ENCODE measurements around the gene AMER3. TPM values are rescaled to one million over a fixed set of nuclear protein-coding genes. Genes with fewer than 3 reads are reported as not detected.
A peak's percentile ranks its signal among the peaks of the same experiment; 100 is the strongest.

AMER3 gene
- polyA plus RNA-seq, 1 donor from 2014 or later: 19.2 TPM

DNA sequence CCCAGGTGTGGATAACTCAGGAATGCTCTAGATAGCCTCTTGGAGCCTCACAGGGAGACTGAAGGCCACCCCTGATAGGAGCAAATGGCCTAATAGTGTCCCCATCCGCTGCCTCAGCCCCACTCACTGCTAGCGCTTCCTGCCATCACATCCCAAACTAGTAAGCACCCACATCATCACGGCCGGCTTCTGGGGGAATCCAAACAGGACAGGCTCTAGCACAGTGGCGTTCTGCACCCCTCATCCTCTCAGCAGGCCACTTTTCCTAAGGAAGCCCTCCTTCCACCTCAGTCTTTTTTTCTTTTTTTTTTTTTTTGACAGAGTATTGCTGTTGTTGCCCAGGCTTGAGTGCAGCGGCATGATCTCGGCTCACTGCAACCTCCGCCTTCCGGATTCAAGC is 6.3 kb upstream of the AMER3 start (continued):
- TF ChIP-seq POLR2AphosphoS5 (IDR thresholded peaks at IDR 0.05): no peak
- TF ChIP-seq MXI1 (conservative IDR thresholded peaks at IDR 0.05; ENCODE audit: poor library complexity, severe bottlenecking): no peak
- no peak for TF ChIP-seq SMC3 (conservative IDR thresholded peaks at IDR 0.05; ENCODE audit: poor library complexity)

- Histone ChIP-seq H2AFZ (ENCODE audit: low read depth, low read length) (no peak overlapping the region), H3K79me2 (replicated peaks; ENCODE audit: insufficient read depth, low read length) (no peaks in the 10 kb centered on the region), H3K9ac (ENCODE audit: low read length) (no peak overlapping the region), H3K36me3 (ENCODE audit: insufficient read depth, low read length) (no peaks in the 10 kb centered on the region), H3K9me3 (ENCODE audit: low read length) (no peaks in the 10 kb centered on the region), H4K20me1 (ENCODE audit: insufficient read depth) (no peaks in the 10 kb centered on the region), H3K27me3 (ENCODE audit: insufficient read depth, low read depth, low read length) (peaks cover 3% of the 10 kb centered on the region), H3K4me3 (ENCODE audit: low read length) (no peak overlapping the region), H3K4me2 (ENCODE audit: low read length) (no peak overlapping the region), H3F3A (ENCODE audit: insufficient read depth, low read length, poor library complexity, severe bottlenecking) (no peaks in the 10 kb centered on the region), H3K27ac (ENCODE audit: low read length) (no peak overlapping the region), H3K9me2 (ENCODE audit: insufficient read depth, low read length) (no peaks in the 10 kb centered on the region)
- no peak for TF ChIP-seq POLR2AphosphoS5 (IDR thresholded peaks at IDR 0.05)
Measured at GRCh38 chr2:130749641-130750040, 5.7 kb upstream of the AMER3 start.

DNA sequence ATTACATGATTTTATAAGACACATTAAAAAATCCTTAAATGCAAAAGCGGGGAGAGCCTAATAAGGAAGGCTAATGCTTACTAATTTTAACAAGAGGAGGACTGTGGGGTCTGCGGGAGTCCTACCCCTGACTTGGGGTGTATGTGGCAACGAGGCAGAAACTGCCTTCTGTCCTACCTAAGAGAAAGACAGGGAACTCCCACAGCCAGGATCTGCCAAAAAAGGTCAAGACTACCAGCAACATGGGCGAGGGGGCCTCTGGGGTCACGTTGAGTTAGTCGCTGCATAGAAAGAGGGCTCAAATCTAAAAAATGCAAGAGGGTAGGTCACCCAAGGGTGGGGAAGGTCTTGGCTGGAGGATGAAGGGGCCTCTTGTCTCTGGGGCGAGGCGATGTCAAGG is 529 bp upstream of the AMER3 start:
- Histone ChIP-seq H3K79me2 (replicated peaks; ENCODE audit: insufficient read depth, low read length) (peaks cover 27% of the 10 kb centered on the region), H3K36me3 (ENCODE audit: insufficient read depth, low read length) (no peaks in the 10 kb centered on the region), H3K4me2 (ENCODE audit: low read length) (no peak overlapping the region), H3K27me3 (ENCODE audit: insufficient read depth, low read depth, low read length) (peaks cover 8% of the 10 kb centered on the region), H3K4me3 (ENCODE audit: low read length) (peak overlapping the region; percentile 72), H3K27ac (ENCODE audit: low read length) (peak overlapping the region; percentile 80), H3F3A (ENCODE audit: insufficient read depth, low read length, poor library complexity, severe bottlenecking) (no peaks in the 10 kb centered on the region), H3K9me3 (ENCODE audit: low read length) (no peaks in the 10 kb centered on the region), H3K9me2 (ENCODE audit: insufficient read depth, low read length) (no peaks in the 10 kb centered on the region), H2AFZ (ENCODE audit: low read depth, low read length) (peak overlapping the region; percentile 85), H3K9ac (ENCODE audit: low read length) (peak overlapping the region; percentile 99), H4K20me1 (ENCODE audit: insufficient read depth) (no peaks in the 10 kb centered on the region)
- no peak for TF ChIP-seq RAD21 (conservative IDR thresholded peaks at IDR 0.05)
- TF ChIP-seq EZH2 (IDR thresholded peaks at IDR 0.05; ENCODE audit: borderline replicate concordance, insufficient read depth, low read length, poor library complexity, severe bottlenecking): no peak
- no peak for TF ChIP-seq EP300 (conservative IDR thresholded peaks at IDR 0.05; ENCODE audit: poor library complexity, severe bottlenecking)
- TF ChIP-seq MXI1 (conservative IDR thresholded peaks at IDR 0.05; ENCODE audit: poor library complexity, severe bottlenecking): no peak
- TF ChIP-seq, protein P1, sequence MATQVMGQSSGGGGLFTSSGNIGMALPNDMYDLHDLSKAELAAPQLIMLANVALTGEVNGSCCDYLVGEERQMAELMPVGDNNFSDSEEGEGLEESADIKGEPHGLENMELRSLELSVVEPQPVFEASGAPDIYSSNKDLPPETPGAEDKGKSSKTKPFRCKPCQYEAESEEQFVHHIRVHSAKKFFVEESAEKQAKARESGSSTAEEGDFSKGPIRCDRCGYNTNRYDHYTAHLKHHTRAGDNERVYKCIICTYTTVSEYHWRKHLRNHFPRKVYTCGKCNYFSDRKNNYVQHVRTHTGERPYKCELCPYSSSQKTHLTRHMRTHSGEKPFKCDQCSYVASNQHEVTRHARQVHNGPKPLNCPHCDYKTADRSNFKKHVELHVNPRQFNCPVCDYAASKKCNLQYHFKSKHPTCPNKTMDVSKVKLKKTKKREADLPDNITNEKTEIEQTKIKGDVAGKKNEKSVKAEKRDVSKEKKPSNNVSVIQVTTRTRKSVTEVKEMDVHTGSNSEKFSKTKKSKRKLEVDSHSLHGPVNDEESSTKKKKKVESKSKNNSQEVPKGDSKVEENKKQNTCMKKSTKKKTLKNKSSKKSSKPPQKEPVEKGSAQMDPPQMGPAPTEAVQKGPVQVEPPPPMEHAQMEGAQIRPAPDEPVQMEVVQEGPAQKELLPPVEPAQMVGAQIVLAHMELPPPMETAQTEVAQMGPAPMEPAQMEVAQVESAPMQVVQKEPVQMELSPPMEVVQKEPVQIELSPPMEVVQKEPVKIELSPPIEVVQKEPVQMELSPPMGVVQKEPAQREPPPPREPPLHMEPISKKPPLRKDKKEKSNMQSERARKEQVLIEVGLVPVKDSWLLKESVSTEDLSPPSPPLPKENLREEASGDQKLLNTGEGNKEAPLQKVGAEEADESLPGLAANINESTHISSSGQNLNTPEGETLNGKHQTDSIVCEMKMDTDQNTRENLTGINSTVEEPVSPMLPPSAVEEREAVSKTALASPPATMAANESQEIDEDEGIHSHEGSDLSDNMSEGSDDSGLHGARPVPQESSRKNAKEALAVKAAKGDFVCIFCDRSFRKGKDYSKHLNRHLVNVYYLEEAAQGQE (IDR thresholded peaks at IDR 0.05; ENCODE audit: borderline replicate concordance): no peak
- TF ChIP-seq, protein P2, sequence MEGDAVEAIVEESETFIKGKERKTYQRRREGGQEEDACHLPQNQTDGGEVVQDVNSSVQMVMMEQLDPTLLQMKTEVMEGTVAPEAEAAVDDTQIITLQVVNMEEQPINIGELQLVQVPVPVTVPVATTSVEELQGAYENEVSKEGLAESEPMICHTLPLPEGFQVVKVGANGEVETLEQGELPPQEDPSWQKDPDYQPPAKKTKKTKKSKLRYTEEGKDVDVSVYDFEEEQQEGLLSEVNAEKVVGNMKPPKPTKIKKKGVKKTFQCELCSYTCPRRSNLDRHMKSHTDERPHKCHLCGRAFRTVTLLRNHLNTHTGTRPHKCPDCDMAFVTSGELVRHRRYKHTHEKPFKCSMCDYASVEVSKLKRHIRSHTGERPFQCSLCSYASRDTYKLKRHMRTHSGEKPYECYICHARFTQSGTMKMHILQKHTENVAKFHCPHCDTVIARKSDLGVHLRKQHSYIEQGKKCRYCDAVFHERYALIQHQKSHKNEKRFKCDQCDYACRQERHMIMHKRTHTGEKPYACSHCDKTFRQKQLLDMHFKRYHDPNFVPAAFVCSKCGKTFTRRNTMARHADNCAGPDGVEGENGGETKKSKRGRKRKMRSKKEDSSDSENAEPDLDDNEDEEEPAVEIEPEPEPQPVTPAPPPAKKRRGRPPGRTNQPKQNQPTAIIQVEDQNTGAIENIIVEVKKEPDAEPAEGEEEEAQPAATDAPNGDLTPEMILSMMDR (IDR thresholded peaks at IDR 0.05; ENCODE audit: poor library complexity, severe bottlenecking): no peak
- TF ChIP-seq SMC3 (conservative IDR thresholded peaks at IDR 0.05; ENCODE audit: poor library complexity): no peak
- TF ChIP-seq TAF1 (IDR thresholded peaks at IDR 0.05; ENCODE audit: low read depth): no peak
- TF ChIP-seq POLR2AphosphoS5 (IDR thresholded peaks at IDR 0.05): no peak

Measured in neural cell (in vitro differentiated cells).